HCEC 1CT (cell line): ENCODE data around the gene FCSK.

Experiments
- DNase-seq: peaks from one replicate; pipeline ENCODE4 v3.0.0-alpha.2; 2017

Gene FCSK

GRCh38 chr16:70526403-70526802 is 72.0 kb downstream of the FCSK start:
- DNase-seq = no peak

- DNase-seq = no peak
These were observed 73.1 kb downstream of the FCSK start for GRCh38 chr16:70527315-70527996.

- DNase-seq = peak; percentile 67
These were observed 74.8 kb downstream of the FCSK start for GRCh38 chr16:70529051-70529777.
